ENCODE measurements around the gene TRERF1. TPM values are rescaled to one million over a fixed set of nuclear protein-coding genes. Genes with fewer than 3 reads are reported as not detected.

Gene TRERF1
- total and polyA plus RNA-seq, 7 donors = 0.21 to 0.99 (median 0.44) TPM

DNA sequence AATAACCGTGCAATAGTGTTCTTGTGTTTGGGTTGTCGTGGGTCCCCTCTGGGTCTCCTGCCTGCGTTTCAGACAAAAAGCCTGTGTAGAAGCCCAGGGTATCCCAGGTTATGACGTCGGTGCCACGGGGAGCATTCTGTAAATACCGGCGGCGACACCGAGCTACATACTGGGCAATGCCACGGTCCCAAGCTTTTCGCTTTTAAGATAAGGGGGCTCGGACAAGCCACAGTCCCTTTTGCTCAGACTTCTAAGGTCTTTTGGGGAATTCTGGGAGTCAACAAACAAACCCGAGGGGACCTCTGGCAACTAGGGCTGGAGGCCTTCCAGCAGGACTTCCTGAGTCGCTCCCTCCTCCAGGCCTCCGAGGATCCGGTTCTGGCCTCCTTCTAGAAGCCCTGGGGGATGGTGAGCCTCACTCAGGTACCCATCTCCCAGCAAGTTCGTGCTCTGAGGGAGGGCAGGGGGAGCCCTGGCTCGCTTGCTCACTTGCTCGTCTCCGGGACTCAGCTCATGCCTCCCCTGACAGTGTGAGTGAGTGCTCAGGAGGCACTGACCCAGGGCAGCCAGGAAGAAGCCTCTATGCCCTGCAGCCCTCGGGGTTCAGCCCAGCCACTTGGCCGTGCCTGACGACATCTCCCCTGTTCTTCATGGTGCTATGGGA is 171.6 kb downstream of the TRERF1 start:
- intact Hi-C loops (cut with DNase I) = no loop called here
- H3K27ac ChIP-seq = no peak overlapping the region
- DNase-seq = peak; percentile 35 to 63
- H3K27me3 ChIP-seq (ENCODE audit: insufficient read depth in 3 of 3, low read length in 2 of 3) = no peaks in the 10 kb centered on the region
- TF ChIP-seq, protein P1, sequence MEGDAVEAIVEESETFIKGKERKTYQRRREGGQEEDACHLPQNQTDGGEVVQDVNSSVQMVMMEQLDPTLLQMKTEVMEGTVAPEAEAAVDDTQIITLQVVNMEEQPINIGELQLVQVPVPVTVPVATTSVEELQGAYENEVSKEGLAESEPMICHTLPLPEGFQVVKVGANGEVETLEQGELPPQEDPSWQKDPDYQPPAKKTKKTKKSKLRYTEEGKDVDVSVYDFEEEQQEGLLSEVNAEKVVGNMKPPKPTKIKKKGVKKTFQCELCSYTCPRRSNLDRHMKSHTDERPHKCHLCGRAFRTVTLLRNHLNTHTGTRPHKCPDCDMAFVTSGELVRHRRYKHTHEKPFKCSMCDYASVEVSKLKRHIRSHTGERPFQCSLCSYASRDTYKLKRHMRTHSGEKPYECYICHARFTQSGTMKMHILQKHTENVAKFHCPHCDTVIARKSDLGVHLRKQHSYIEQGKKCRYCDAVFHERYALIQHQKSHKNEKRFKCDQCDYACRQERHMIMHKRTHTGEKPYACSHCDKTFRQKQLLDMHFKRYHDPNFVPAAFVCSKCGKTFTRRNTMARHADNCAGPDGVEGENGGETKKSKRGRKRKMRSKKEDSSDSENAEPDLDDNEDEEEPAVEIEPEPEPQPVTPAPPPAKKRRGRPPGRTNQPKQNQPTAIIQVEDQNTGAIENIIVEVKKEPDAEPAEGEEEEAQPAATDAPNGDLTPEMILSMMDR (IDR thresholded peaks at IDR 0.05) = no peak
- no peak for ATAC-seq
- H3K9me3 ChIP-seq = no peaks in the 10 kb centered on the region
- WGBS, 3 donors = 46 to 51% (median 51%) methylated on average over 24 of the region's 24 CpGs
- H3K4me3 ChIP-seq = no peak overlapping the region
- H3K4me1 ChIP-seq = peaks cover 6% of the 10 kb centered on the region
- no peaks in the 10 kb centered on the region for H3K36me3 ChIP-seq (ENCODE audit: insufficient read depth in 1 of 2, low read depth in 1 of 2)

DNA sequence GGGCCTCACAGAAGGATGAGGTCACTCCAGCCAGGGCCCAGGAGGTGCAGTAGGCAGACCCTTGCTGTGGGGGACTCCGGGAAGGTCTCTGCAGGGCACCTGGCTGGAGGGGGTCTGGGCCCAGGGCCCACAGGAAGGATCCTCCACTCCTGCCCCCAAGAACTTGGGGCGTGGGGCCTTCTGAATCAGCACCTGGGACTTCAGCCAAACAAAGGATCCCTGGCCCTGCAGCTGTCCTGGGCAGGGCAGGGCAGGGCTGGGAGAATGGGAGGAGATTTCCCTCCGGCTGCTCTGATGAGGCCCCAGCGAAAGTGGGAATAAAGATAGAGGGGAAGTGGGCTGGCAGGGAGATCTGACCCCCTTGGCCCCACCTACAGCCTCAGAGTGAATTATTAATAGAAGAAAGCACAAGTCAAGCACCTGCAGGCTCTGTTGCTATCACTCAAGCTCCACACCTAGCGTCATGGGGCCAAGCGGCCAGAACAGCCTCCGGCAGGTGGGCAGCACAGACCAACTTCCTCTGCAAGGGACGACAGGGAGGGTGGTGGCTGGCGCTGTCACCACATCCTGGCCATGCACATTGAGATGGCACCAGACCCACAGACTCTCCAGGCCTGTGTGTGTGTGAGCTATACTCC is 172.5 kb downstream of the TRERF1 start:
- 39 to 46% (median 43%) methylated on average over 9 of the region's 9 CpGs for WGBS, 3 donors
- H3K4me1 ChIP-seq = peaks cover 6% of the 10 kb centered on the region
- no peaks in the 10 kb centered on the region for H3K27me3 ChIP-seq (ENCODE audit: insufficient read depth in 3 of 3, low read length in 2 of 3)
- intact Hi-C loops (cut with DNase I) = no loop called here
- TF ChIP-seq, protein P1 (IDR thresholded peaks at IDR 0.05) = no peak
- DNase-seq = peak; percentile 38 to 59
- no peak overlapping the region for H3K4me3 ChIP-seq
- no peak overlapping the region for H3K27ac ChIP-seq
- no peaks in the 10 kb centered on the region for H3K36me3 ChIP-seq (ENCODE audit: insufficient read depth in 1 of 2, low read depth in 1 of 2)
- no peaks in the 10 kb centered on the region for H3K9me3 ChIP-seq
- ATAC-seq = peak in 2 of 4 donors; percentile 35 to 51

DNA sequence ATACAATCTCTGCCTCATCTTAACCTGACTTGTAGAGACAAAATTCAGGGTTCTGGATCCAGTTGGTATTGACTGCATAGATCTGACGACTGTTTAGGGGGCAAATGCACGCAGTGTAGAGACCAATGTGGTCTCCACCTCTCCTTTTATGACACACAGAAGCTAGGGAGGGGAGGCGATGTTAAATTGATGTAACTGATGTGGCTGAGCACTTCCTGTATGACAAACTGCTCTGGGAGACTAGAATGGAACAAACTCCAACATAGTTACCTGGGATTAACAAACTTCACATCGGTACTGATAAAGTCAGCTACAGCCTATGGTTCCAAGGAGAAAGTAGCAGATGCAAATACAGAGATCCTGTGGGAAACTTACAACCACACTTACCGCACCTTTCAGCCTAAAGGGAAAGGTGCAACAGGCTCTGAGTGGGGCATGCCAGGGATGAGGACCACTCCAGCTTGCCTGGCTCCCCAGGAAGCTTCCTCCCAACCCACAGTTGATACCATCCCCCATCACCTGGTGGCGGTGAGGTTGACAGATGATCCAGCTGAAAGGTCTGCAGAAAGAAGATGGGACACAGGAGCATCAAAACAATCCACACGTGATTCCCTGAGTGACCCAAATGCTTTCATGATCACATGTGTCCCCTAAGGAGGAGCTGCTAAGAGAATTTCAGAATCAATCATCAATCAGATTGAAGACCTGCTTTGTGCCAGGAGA is 173.4 kb downstream of the TRERF1 start:
- H3K27ac ChIP-seq = no peak overlapping the region
- TF ChIP-seq, protein P1 (IDR thresholded peaks at IDR 0.05) = no peak
- intact Hi-C loops (cut with DNase I) = no loop called here
- ATAC-seq = no peak
- peaks cover 6% of the 10 kb centered on the region for H3K4me1 ChIP-seq
- no peak for DNase-seq
- H3K36me3 ChIP-seq (ENCODE audit: insufficient read depth in 1 of 2, low read depth in 1 of 2) = no peaks in the 10 kb centered on the region
- WGBS, 3 donors = 83 to 90% (median 86%) methylated on average over 7 of the region's 7 CpGs
- H3K4me3 ChIP-seq = no peak overlapping the region
- H3K27me3 ChIP-seq (ENCODE audit: insufficient read depth in 3 of 3, low read length in 2 of 3) = no peaks in the 10 kb centered on the region
- no peaks in the 10 kb centered on the region for H3K9me3 ChIP-seq

DNA sequence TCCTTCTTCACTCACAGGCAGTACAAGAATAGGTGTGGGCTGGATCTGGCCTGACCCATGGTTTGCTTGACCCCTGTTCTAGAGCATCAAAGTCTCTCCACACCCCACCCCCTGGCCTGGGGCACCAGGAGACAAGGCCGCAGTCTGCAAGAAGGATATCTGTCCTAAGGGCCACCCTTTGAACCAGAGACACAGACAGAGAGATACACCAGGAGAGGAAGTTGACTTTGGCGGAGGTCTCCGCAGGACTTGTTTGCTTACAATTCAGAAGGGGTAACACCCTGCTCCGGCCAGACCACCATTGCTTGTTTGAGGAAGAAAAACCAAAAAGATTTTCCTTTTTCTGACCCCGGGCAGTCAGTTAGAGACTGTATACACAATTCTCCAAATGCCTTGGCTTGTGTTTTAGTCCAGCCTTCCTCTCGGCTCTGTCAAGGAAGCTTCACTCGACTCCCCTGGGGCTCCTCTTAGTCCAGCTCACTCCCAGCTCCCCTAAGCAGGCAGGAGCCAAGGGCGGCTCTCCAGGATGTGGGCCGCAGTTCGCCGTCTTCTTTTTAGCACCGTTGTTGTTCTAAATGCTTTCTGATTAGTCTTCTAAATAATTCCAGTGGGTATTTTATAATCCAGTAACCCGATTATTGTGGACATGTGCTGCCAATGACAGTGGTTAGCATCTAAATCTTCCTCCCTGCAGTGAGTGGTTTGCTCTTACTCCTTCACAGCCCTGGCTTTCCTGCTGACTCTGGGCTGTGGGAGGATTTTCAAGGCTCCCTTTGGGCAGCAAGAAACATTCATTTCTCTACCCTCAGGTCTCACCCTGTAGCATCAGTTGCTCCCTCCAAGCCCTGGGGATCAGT is 175.5 kb downstream of the TRERF1 start:
- peaks cover 6% of the 10 kb centered on the region for H3K4me1 ChIP-seq
- intact Hi-C loops (cut with DNase I) = no loop called here
- H3K27ac ChIP-seq = no peak overlapping the region

More for the DNA sequence above, 175.5 kb downstream of the TRERF1 start:
- Histone ChIP-seq H3K4me3 (no peak overlapping the region), H3K9me3 (no peaks in the 10 kb centered on the region), H3K27me3 (ENCODE audit: insufficient read depth in 3 of 3, low read length in 2 of 3) (no peaks in the 10 kb centered on the region), H3K36me3 (ENCODE audit: insufficient read depth in 1 of 2, low read depth in 1 of 2) (no peaks in the 10 kb centered on the region)
- TF ChIP-seq, protein P1 (IDR thresholded peaks at IDR 0.05) = no peak
- whole genome bisulfite sequencing, 3 donors = 56 to 61% (median 58%) methylated on average over 13 of the region's 13 CpGs
- ATAC-seq (peak in 3 of 4 donors; percentile 43 to 53 (median 50)), DNase-seq (peak; percentile 58 to 72)
